Fibroblast of lung (primary cell): ENCODE data around the gene ALDH4A1. TPM values are rescaled to one million over a fixed set of nuclear protein-coding genes. Genes with fewer than 3 reads are reported as not detected.

ENCODE experiments used
- DNase-seq, 2 donors: peaks; one replicate each; pipeline versions ENCODE4 v3.0.0 to v3.0.0-alpha.2; 2010; ENCODE audit warnings: low read depth in 2 of 2
- H2AFZ ChIP-seq: 2 replicates; pipeline ENCODE4 v1.5.1; 2012; ENCODE audit warnings: low read length, control low read depth, inconsistent platforms
- H3K27ac ChIP-seq: 2 replicates; pipeline ENCODE4 v1.5.1; 2011; ENCODE audit warnings: low read length, control low read depth; ENCODE audit not compliant: insufficient read depth
- H3K27me3 ChIP-seq: 2 replicates; pipeline ENCODE4 v1.5.1; 2011; ENCODE audit warnings: mild to moderate bottlenecking, low read length; ENCODE audit not compliant: control insufficient read depth, insufficient read depth
- H3K36me3 ChIP-seq: 2 replicates; pipeline ENCODE4 v1.5.1; 2011; ENCODE audit warnings: low read length; ENCODE audit not compliant: control insufficient read depth, insufficient read depth
- H3K4me1 ChIP-seq: 2 replicates; pipeline ENCODE4 v1.5.1; 2011; ENCODE audit warnings: low read length; ENCODE audit not compliant: control insufficient read depth, insufficient read depth; ENCODE audit errors: extremely low read depth
- H3K4me2 ChIP-seq: 2 replicates; pipeline ENCODE4 v1.5.1; 2011; ENCODE audit warnings: low read length, control low read depth; ENCODE audit not compliant: insufficient read depth; ENCODE audit errors: extremely low read depth
- H3K4me3 ChIP-seq, 4 experiments: fragments of 200-600 bp in 1 of 4; sonication (generic) in 1 of 4; replicated peaks in 1 of 4; 2 replicates each; pipeline ENCODE4 v1.5.1; 2011 to 2016; ENCODE audit warnings: low read length in 4 of 4, low read depth in 3 of 4, mild to moderate bottlenecking in 3 of 4, control low read depth in 2 of 4, inconsistent platforms in 1 of 4, mixed read lengths in 1 of 4; ENCODE audit not compliant: insufficient read depth in 1 of 4; ENCODE audit errors: control extremely low read depth in 1 of 4
- H3K79me2 ChIP-seq: 2 replicates; pipeline ENCODE4 v1.5.1; 2012; ENCODE audit warnings: mild to moderate bottlenecking, low read length, inconsistent platforms; ENCODE audit not compliant: control insufficient read depth, insufficient read depth
- H3K9ac ChIP-seq: 2 replicates; pipeline ENCODE4 v1.5.1; 2011; ENCODE audit warnings: mild to moderate bottlenecking, low read length, control low read depth; ENCODE audit not compliant: insufficient read depth
- H3K9me3 ChIP-seq: 2 replicates; pipeline ENCODE4 v1.5.1; 2012; ENCODE audit warnings: low read depth, low read length; ENCODE audit not compliant: control insufficient read depth, insufficient read depth
- H4K20me1 ChIP-seq: 2 replicates; pipeline ENCODE4 v1.5.1; 2011; ENCODE audit warnings: low read length; ENCODE audit not compliant: control insufficient read depth, insufficient read depth; ENCODE audit errors: extremely low read depth
- EZH2 ChIP-seq: IDR thresholded peaks from 2 replicates; pipeline ENCODE4 v1.5.1; 2012; ENCODE audit warnings: low read length, control low read depth, mild to moderate bottlenecking; ENCODE audit errors: missing control alignments
- polyA plus RNA-seq, 2 donors: library from polyadenylated mRNA; depleted of rRNA in 1 of 2; stranded (reverse) in 1 of 2; unstranded in 1 of 2; fragments of >200 nt; gene quantifications; 2 replicates each; pipeline ENCODE4 v1.2.1, GENCODE V29; 2011 to 2012; ENCODE audit warnings: missing spikeins in 1 of 2
- total RNA-seq: library from RNA; depleted of rRNA; stranded (reverse); fragments of >200 nt; gene quantifications from 2 replicates; pipeline ENCODE4 v1.2.1, GENCODE V29; 2014
- TF ChIP-seq, protein P1 (sequence below), 2 donors: IDR thresholded peaks in 1 of 2; conservative IDR thresholded peaks in 1 of 2; 1 replicate in 1 of 2; 2 replicates in 1 of 2; pipeline ENCODE4 v1.5.1; 2011 to 2012; ENCODE audit warnings: low read length in 2 of 2, control low read depth in 1 of 2, inconsistent platforms in 1 of 2, low read depth in 1 of 2, mild to moderate bottlenecking in 1 of 2

The ALDH4A1 gene
- total and polyA plus RNA-seq, 2 donors (not counting 1 experiment from before 2014, with no cell fraction given): 6.9 to 11.9 TPM

DNA sequence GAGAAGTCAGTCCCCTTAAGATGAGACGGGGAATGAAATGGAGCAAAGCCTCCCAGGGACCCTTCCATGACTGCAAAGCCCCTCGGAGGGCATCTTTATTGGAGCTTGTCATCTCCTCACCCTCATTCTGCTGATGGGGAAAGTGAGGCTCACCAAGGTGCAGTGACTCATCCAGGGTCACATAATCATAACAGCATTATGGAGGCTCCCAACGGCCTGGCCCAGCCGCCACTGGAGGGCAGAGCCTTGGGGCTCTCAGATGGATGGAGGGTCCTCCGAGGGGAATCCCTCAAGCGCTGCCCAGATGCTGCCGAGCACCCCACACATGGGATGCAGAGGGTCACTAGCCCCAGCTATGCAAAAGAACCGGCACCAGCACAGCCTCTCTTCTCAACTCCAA lies 35.2 kb upstream of the ALDH4A1 start:
- DNase-seq: no peak
- H3K79me2 ChIP-seq: peaks cover 30% of the 10 kb centered on the region
- no peak overlapping the region for H3K9ac ChIP-seq
- H3K4me3 ChIP-seq: no peak overlapping the region
- TF ChIP-seq, protein P1, sequence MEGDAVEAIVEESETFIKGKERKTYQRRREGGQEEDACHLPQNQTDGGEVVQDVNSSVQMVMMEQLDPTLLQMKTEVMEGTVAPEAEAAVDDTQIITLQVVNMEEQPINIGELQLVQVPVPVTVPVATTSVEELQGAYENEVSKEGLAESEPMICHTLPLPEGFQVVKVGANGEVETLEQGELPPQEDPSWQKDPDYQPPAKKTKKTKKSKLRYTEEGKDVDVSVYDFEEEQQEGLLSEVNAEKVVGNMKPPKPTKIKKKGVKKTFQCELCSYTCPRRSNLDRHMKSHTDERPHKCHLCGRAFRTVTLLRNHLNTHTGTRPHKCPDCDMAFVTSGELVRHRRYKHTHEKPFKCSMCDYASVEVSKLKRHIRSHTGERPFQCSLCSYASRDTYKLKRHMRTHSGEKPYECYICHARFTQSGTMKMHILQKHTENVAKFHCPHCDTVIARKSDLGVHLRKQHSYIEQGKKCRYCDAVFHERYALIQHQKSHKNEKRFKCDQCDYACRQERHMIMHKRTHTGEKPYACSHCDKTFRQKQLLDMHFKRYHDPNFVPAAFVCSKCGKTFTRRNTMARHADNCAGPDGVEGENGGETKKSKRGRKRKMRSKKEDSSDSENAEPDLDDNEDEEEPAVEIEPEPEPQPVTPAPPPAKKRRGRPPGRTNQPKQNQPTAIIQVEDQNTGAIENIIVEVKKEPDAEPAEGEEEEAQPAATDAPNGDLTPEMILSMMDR (conservative IDR thresholded peaks at IDR 0.05 in 1 of 2, IDR thresholded peaks at IDR 0.05 in 1 of 2; ENCODE audit: low read depth in 1 of 2, low read length in 2 of 2): no peak
- no peak for TF ChIP-seq EZH2
- no peaks in the 10 kb centered on the region for H3K27me3 ChIP-seq
- H4K20me1 ChIP-seq: no peaks in the 10 kb centered on the region
- H3K4me2 ChIP-seq: no peak overlapping the region
- no peaks in the 10 kb centered on the region for H3K9me3 ChIP-seq
- peaks cover 20% of the 10 kb centered on the region for H3K4me1 ChIP-seq
- H3K27ac ChIP-seq: no peak overlapping the region
- no peak overlapping the region for H2AFZ ChIP-seq
- H3K36me3 ChIP-seq: no peaks in the 10 kb centered on the region

DNA sequence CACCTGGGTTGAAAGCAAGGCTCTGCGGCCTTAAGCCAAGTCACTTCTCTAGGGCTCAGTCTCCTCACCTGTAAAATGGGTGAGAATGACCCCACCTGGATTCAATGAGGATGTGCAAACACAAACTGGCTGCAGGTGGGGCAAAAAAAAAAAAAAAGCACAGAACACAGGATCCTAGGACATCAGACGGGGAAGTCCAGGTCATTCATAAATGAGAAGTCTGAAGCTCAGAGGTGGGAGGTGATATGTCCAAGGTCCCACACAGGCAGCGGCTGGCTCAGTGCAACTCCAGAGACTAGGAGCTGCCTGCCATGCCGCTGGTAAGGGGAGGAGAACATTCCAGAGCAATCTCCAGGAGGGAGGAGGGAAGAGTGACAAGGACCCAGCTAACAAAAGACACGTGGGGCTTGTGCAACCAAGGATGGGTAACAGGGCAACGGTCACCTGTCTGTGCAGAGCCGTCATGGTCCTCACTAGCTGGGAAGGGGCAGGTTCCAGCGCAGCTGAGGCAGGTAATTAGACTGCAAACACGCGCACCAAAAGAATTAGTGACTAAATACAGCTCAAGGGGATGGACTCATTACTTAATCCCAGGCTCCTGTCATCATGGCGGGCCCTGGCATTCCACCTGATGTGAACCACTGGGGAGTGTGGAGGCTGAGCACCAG lies 34.6 kb upstream of the ALDH4A1 start:
- Histone ChIP-seq H3K4me1 (peaks cover 18% of the 10 kb centered on the region), H3K9ac (no peak overlapping the region), H3K27ac (no peak overlapping the region), H3K9me3 (no peaks in the 10 kb centered on the region), H2AFZ (no peak overlapping the region), H3K4me3 (no peak overlapping the region), H3K27me3 (no peaks in the 10 kb centered on the region), H3K36me3 (no peaks in the 10 kb centered on the region), H3K4me2 (no peak overlapping the region), H4K20me1 (no peaks in the 10 kb centered on the region), H3K79me2 (peaks cover 25% of the 10 kb centered on the region)
- no peak for DNase-seq
- TF ChIP-seq, protein P1 (conservative IDR thresholded peaks at IDR 0.05 in 1 of 2, IDR thresholded peaks at IDR 0.05 in 1 of 2; ENCODE audit: low read depth in 1 of 2, low read length in 2 of 2): no peak
- no peak for TF ChIP-seq EZH2

DNA sequence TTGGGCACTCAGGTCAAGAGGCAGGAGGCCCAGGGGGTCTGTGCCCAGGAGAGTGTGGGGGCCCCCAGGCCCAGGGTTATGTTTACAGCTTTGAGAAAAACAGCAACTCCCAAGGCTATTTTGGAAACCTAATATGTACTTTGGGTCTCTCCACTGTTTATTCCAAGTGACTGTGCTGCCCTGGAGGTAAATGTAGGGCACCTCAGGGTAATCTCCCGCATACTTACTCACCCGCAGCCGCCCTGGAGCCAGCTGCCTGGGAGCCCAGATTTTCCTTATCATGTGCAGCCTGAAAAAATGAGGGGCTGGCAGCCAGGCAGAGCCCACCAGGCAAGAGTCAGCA lies 34.1 kb upstream of the ALDH4A1 start:
- TF ChIP-seq, protein P1 (conservative IDR thresholded peaks at IDR 0.05 in 1 of 2, IDR thresholded peaks at IDR 0.05 in 1 of 2; ENCODE audit: low read depth in 1 of 2, low read length in 2 of 2): no peak
- TF ChIP-seq EZH2: no peak
- Histone ChIP-seq H3K4me3 (no peak overlapping the region), H4K20me1 (no peaks in the 10 kb centered on the region), H3K36me3 (no peaks in the 10 kb centered on the region), H3K4me1 (peaks cover 17% of the 10 kb centered on the region), H2AFZ (no peak overlapping the region), H3K79me2 (peaks cover 22% of the 10 kb centered on the region), H3K9me3 (no peaks in the 10 kb centered on the region), H3K9ac (no peak overlapping the region), H3K27me3 (no peaks in the 10 kb centered on the region), H3K27ac (no peak overlapping the region), H3K4me2 (no peak overlapping the region)
- no peak for DNase-seq
